CD8-positive, alpha-beta memory T cell (primary cell): Measurements from ENCODE around the gene TPST2. TPM values are rescaled to one million over a fixed set of nuclear protein-coding genes. Genes with fewer than 3 reads are reported as not detected.
A peak's percentile ranks its signal among the peaks of the same experiment; 100 is the strongest.

ENCODE experiments used
- CTCF ChIA-PET: fragments of 350-600 bp; sonication (Branson Sonifier 250); formaldehyde crosslinking; loops from one replicate; lab custom pipeline; 2021; ENCODE audit warnings: antibody characterized with exemption; lab: Charles Lee
- POLR2A ChIA-PET: fragments of 350-600 bp; sonication (Branson Sonifier 250); formaldehyde crosslinking; loops from one replicate; lab custom pipeline; 2021; ENCODE audit warnings: antibody characterized with exemption; lab: Charles Lee
- DNase-seq, 5 donors: peaks; one replicate each; pipeline versions ENCODE4 v3.0.0 to v3.0.0-alpha.2; 2020 to 2022; ENCODE audit warnings: mixed read lengths in 1 of 5
- H3K27ac ChIP-seq: one replicate; pipeline ENCODE4 v1.7.0; 2013; ENCODE audit warnings: low read depth, mild to moderate bottlenecking, low read length, moderate library complexity
- H3K27me3 ChIP-seq: 2 replicates; pipeline ENCODE4 v1.7.0; 2013; ENCODE audit warnings: low read length, mild to moderate bottlenecking; ENCODE audit not compliant: insufficient read depth, poor library complexity, severe bottlenecking
- H3K36me3 ChIP-seq: 2 replicates; pipeline ENCODE4 v1.7.0; 2013; ENCODE audit warnings: mild to moderate bottlenecking, low read length, moderate library complexity; ENCODE audit not compliant: insufficient read depth
- H3K4me1 ChIP-seq: 2 replicates; pipeline ENCODE4 v1.7.0; 2013; ENCODE audit warnings: mild to moderate bottlenecking, low read length, moderate library complexity; ENCODE audit not compliant: insufficient read depth
- H3K4me3 ChIP-seq: 2 replicates; pipeline ENCODE4 v1.7.0; 2013; ENCODE audit warnings: mild to moderate bottlenecking, low read length
- H3K9me3 ChIP-seq: 2 replicates; pipeline ENCODE4 v1.7.0; 2013; ENCODE audit warnings: mild to moderate bottlenecking, low read length
- H3K27ac Mint-ChIP-seq, 8 donors: one replicate each; pipeline ENCODE4 v1.8.0; 2020 to 2021; ENCODE audit warnings: mixed read lengths in 8 of 8, mild to moderate bottlenecking in 6 of 8, inconsistent platforms in 3 of 8, moderate library complexity in 3 of 8
- H3K27me3 Mint-ChIP-seq, 2 donors: one replicate each; pipeline ENCODE4 v1.8.0; 2020 to 2021; ENCODE audit warnings: mixed read lengths in 2 of 2, mild to moderate bottlenecking in 1 of 2, moderate library complexity in 1 of 2
- H3K36me3 Mint-ChIP-seq, 3 donors: one replicate each; pipeline ENCODE4 v1.8.0; 2020 to 2021; ENCODE audit warnings: mixed read lengths in 3 of 3, inconsistent platforms in 1 of 3, mild to moderate bottlenecking in 1 of 3
- H3K4me1 Mint-ChIP-seq, 3 donors: one replicate each; pipeline ENCODE4 v1.8.0; 2020 to 2021; ENCODE audit warnings: mixed read lengths in 3 of 3, inconsistent platforms in 1 of 3, mild to moderate bottlenecking in 1 of 3
- H3K4me3 Mint-ChIP-seq, 7 donors: one replicate each; pipeline ENCODE4 v1.8.0; 2020 to 2021; ENCODE audit warnings: mixed read lengths in 7 of 7, mild to moderate bottlenecking in 6 of 7, moderate library complexity in 4 of 7, inconsistent platforms in 2 of 7
- H3K9me3 Mint-ChIP-seq, 5 donors: one replicate each; pipeline ENCODE4 v1.8.0; 2020 to 2022; ENCODE audit warnings: mixed read lengths in 5 of 5, mild to moderate bottlenecking in 3 of 5, moderate library complexity in 2 of 5, inconsistent platforms in 1 of 5
- polyA plus RNA-seq: library from polyadenylated mRNA; unstranded; fragments of 300-500 nt; fragmentation: Illumina TruSeq; gene quantifications from one replicate; pipeline ENCODE4 v1.2.3, GENCODE V29; 2021
- total RNA-seq, 2 experiments: library from RNA; stranded (reverse); gene quantifications; one replicate each; pipeline ENCODE4 v1.2.3, GENCODE V29; 2021

The TPST2 gene
- total and polyA plus RNA-seq, 3 experiments from 2014 or later: 36.7 to 201 (median 37.3) TPM

DNA sequence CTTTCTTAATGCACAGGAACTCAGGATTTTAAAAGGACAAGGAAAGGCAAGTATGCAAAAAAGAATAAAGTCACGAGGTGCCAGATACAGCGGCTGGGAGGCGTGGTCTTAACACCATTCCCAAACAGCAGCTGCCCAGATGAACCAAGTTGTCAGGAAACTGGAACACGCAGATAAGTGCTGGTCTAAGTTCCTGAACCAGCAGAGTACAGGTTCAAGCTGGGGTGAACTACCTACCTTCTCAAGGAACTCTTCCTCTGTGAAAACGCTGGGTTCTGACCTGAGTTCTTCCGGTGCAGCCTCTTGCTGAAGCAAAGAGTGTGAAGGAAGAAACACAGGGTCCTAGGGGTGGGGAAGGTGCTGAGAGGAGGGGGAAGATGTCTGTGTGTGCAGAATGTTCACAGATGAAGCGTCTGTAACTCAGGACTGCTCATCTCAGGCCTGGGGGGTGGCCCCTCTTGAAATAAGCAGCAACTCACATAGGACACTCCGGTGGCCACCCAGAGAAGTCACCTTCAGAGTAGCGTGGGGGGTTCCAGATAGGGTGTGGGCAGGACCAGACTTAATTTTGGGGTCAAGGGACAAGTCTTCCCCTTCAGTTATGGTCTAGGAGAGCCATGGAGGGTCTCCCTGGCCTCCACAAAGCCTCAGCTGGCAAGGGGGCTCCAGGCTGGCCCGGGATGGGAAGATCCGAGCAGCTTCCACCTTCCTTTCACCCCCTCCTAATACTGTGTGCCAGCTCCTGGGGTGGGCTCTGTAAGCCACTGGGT, 3.2 kb downstream of the TPST2 start:
- peaks cover 0 to 42% (median 2%) of the 10 kb centered on the region in 3 donors for H3K36me3 Mint-ChIP-seq
- ChIA-PET CTCF (interaction anchor here (1.6 kb wide), 1 partner anchor 84 kb away, joined by 4 read pairs; no protein-coding TSS in a partner anchor), POLR2A (interaction anchor here (0.9 kb wide), 1 partner anchor 57 kb away, joined by 4 read pairs; no protein-coding TSS in a partner anchor)
- Histone ChIP-seq H3K9me3 (no peaks in the 10 kb centered on the region), H3K4me1 (peaks cover 52% of the 10 kb centered on the region), H3K36me3 (peaks cover 5% of the 10 kb centered on the region), H3K4me3 (peak overlapping the region; percentile 38), H3K27me3 (no peaks in the 10 kb centered on the region), H3K27ac (peak overlapping the region; percentile 43)
- peak in 2 of 5 donors; percentile 46 to 53 for DNase-seq
- H3K27me3 Mint-ChIP-seq: no peaks in the 10 kb centered on the region
- no peaks in the 10 kb centered on the region for H3K9me3 Mint-ChIP-seq
- peak overlapping the region; percentile 79 to 94 (median 90) for H3K27ac Mint-ChIP-seq
- H3K4me3 Mint-ChIP-seq: peak overlapping the region; percentile 67 to 91 (median 80)
- H3K4me1 Mint-ChIP-seq: peaks cover 69 to 82% (median 71%) of the 10 kb centered on the region in 3 donors

- ChIA-PET POLR2A (interaction anchor here (0.6 to 1.5 kb wide), 2 partner anchors 70 to 102 kb away, joined by 3 to 4 read pairs; partner anchors contain the start of genes HPS4 and SRRD), CTCF (interaction anchor here (0.7 kb wide), 1 partner anchor 21 kb away, joined by 3 read pairs; no protein-coding TSS in a partner anchor)
- DNase-seq: no peak
- Histone ChIP-seq H3K4me1 (peaks cover 56% of the 10 kb centered on the region), H3K4me3 (no peak overlapping the region), H3K27me3 (no peaks in the 10 kb centered on the region), H3K36me3 (peaks cover 5% of the 10 kb centered on the region), H3K27ac (peak overlapping the region; percentile 21), H3K9me3 (no peaks in the 10 kb centered on the region)
- H3K36me3 Mint-ChIP-seq: peaks cover 0 to 50% (median 3%) of the 10 kb centered on the region in 3 donors
- peak overlapping the region; percentile 41 to 94 (median 88) for H3K27ac Mint-ChIP-seq
- H3K4me3 Mint-ChIP-seq: peak overlapping the region; percentile 45 to 87 (median 63)
- peaks cover 75 to 86% (median 76%) of the 10 kb centered on the region in 3 donors for H3K4me1 Mint-ChIP-seq
- peaks cover 0 to 2% of the 10 kb centered on the region in 2 donors for H3K27me3 Mint-ChIP-seq
- H3K9me3 Mint-ChIP-seq: no peaks in the 10 kb centered on the region
Observed at GRCh38 chr22:26585104-26585790, 4.7 kb downstream of the TPST2 start.

GRCh38 chr22:26584010-26584409, 5.9 kb downstream of the TPST2 start:
- ChIA-PET CTCF (interaction anchor here (0.7 to 0.9 kb wide), 2 partner anchors 44 to 81 kb away, joined by 3 read pairs; no protein-coding TSS in a partner anchor), POLR2A (no interaction called here)
- no peak overlapping the region for H3K4me3 ChIP-seq
- Mint-ChIP-seq H3K9me3 (no peaks in the 10 kb centered on the region), H3K4me3 (peak overlapping the region in 6 of 7 donors; percentile 28 to 82 (median 65)), H3K27me3 (peaks cover 0 to 2% of the 10 kb centered on the region in 2 donors), H3K4me1 (peaks cover 82 to 92% (median 87%) of the 10 kb centered on the region in 3 donors), H3K27ac (peak overlapping the region in 7 of 8 donors; percentile 55 to 94 (median 89)), H3K36me3 (peaks cover 0 to 48% (median 3%) of the 10 kb centered on the region in 3 donors)
- no peaks in the 10 kb centered on the region for H3K9me3 ChIP-seq
- H3K27me3 ChIP-seq: no peaks in the 10 kb centered on the region
- H3K36me3 ChIP-seq: peaks cover 5% of the 10 kb centered on the region
- H3K4me1 ChIP-seq: peaks cover 65% of the 10 kb centered on the region
- DNase-seq: no peak
- no peak overlapping the region for H3K27ac ChIP-seq

DNA sequence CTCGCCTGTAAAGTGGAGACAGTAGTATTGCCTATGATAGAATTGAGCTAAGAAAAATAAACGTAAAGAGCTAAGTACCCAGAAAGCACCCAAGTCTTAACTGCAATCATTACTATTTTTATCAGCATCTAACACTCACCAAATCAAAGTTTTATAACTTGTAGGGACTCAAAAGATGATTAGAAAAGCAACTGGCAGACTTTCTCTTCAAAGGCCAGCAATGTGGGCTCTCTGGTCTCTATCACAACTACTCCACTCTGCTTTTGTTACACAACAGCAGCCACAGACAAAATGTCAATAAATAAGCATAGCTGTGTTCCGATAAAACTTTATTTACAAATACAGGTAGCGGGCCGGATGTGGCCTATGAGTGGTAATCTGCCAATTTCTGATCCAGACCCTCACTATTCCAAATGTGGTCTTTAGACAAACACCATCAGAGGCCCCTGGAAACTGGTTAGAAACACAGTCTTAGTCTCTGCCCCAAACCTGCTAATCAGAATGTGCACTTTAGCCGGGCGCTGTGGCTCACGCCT, 8.2 kb downstream of the TPST2 start:
- Mint-ChIP-seq H3K4me1 (peaks cover 77 to 87% (median 79%) of the 10 kb centered on the region in 3 donors), H3K36me3 (peaks cover 0 to 47% (median 3%) of the 10 kb centered on the region in 3 donors), H3K27ac (peak overlapping the region in 7 of 8 donors; percentile 58 to 98 (median 80)), H3K9me3 (no peaks in the 10 kb centered on the region), H3K27me3 (peaks cover 0 to 2% of the 10 kb centered on the region in 2 donors), H3K4me3 (peak overlapping the region in 2 of 7 donors; percentile 8 to 46)
- Histone ChIP-seq H3K4me1 (peaks cover 64% of the 10 kb centered on the region), H3K27ac (no peak overlapping the region), H3K27me3 (no peaks in the 10 kb centered on the region), H3K4me3 (no peak overlapping the region), H3K9me3 (no peaks in the 10 kb centered on the region), H3K36me3 (peaks cover 5% of the 10 kb centered on the region)
- DNase-seq: no peak
- ChIA-PET CTCF (interaction anchor here (0.6 kb wide), 1 partner anchor 249 kb away, joined by 3 read pairs; no protein-coding TSS in a partner anchor), POLR2A (no interaction called here)

GRCh38 chr22:26581026-26581425, 8.9 kb downstream of the TPST2 start:
- ChIA-PET CTCF (interaction anchor here (0.6 kb wide), 1 partner anchor 249 kb away, joined by 3 read pairs; no protein-coding TSS in a partner anchor), POLR2A (no interaction called here)
- H3K9me3 Mint-ChIP-seq: no peaks in the 10 kb centered on the region
- no peak for DNase-seq
- Histone ChIP-seq H3K4me1 (peaks cover 57% of the 10 kb centered on the region), H3K4me3 (no peak overlapping the region), H3K27me3 (no peaks in the 10 kb centered on the region), H3K36me3 (peaks cover 5% of the 10 kb centered on the region), H3K9me3 (no peaks in the 10 kb centered on the region), H3K27ac (peak overlapping the region; percentile 7)
- H3K36me3 Mint-ChIP-seq: peaks cover 0 to 51% (median 3%) of the 10 kb centered on the region in 3 donors
- peaks cover 76 to 86% (median 79%) of the 10 kb centered on the region in 3 donors for H3K4me1 Mint-ChIP-seq
- H3K27ac Mint-ChIP-seq: peak overlapping the region; percentile 45 to 98 (median 88)
- peaks cover 0 to 2% of the 10 kb centered on the region in 2 donors for H3K27me3 Mint-ChIP-seq
- H3K4me3 Mint-ChIP-seq: peak overlapping the region; percentile 30 to 69 (median 47)

- Histone ChIP-seq H3K4me1 (peaks cover 53% of the 10 kb centered on the region), H3K27ac (peak overlapping the region; percentile 7), H3K9me3 (no peaks in the 10 kb centered on the region), H3K4me3 (peak overlapping the region; percentile 53), H3K27me3 (no peaks in the 10 kb centered on the region), H3K36me3 (peaks cover 5% of the 10 kb centered on the region)
- ChIA-PET POLR2A (no interaction called here), CTCF (interaction anchor here (1.0 to 1.6 kb wide), 2 partner anchors 8 to 11 kb away, joined by 3 read pairs; no protein-coding TSS in a partner anchor)
- DNase-seq: no peak
- peaks cover 0 to 51% (median 3%) of the 10 kb centered on the region in 3 donors for H3K36me3 Mint-ChIP-seq
- H3K9me3 Mint-ChIP-seq: no peaks in the 10 kb centered on the region
- H3K27ac Mint-ChIP-seq: peak overlapping the region; percentile 64 to 98 (median 92)
- H3K27me3 Mint-ChIP-seq: peaks cover 0 to 2% of the 10 kb centered on the region in 2 donors
- H3K4me3 Mint-ChIP-seq: peak overlapping the region; percentile 46 to 84 (median 76)
- H3K4me1 Mint-ChIP-seq: peaks cover 72 to 84% (median 76%) of the 10 kb centered on the region in 3 donors
Observed at GRCh38 chr22:26580240-26580962, 9.5 kb downstream of the TPST2 start.
